ENCODE measurements around the gene PRSS56.
"Not testable (repeated sequence)": the region's sequence is repeated elsewhere in the genome, so short reads cannot be mapped to it uniquely, and the experiment has no call there.

DNA sequence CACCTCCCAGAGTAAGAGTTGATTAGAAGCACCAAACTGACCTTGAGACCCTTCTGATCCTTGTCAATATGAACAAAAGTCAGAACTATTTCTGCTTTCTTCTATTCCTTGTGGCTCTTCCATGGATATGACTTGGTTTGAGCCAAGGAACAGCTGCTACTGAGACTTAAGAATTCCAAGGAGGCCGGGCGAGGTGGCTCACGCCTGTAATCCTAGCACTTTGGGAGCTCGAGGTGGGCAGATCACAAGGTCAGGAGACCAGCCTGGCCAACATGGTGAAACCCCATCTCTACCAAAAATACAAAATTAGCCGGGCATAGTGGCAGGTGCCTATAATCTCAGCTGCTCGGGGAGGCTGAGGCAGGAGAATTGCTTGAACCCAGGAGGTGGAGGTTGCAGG lies 50.3 kb downstream of the PRSS56 start:
- TF ChIP-seq, protein P1, sequence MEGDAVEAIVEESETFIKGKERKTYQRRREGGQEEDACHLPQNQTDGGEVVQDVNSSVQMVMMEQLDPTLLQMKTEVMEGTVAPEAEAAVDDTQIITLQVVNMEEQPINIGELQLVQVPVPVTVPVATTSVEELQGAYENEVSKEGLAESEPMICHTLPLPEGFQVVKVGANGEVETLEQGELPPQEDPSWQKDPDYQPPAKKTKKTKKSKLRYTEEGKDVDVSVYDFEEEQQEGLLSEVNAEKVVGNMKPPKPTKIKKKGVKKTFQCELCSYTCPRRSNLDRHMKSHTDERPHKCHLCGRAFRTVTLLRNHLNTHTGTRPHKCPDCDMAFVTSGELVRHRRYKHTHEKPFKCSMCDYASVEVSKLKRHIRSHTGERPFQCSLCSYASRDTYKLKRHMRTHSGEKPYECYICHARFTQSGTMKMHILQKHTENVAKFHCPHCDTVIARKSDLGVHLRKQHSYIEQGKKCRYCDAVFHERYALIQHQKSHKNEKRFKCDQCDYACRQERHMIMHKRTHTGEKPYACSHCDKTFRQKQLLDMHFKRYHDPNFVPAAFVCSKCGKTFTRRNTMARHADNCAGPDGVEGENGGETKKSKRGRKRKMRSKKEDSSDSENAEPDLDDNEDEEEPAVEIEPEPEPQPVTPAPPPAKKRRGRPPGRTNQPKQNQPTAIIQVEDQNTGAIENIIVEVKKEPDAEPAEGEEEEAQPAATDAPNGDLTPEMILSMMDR (IDR thresholded peaks at IDR 0.05) = not testable (repeated sequence)
- not testable (repeated sequence) for TF ChIP-seq ZFX (IDR thresholded peaks at IDR 0.05; ENCODE audit: borderline replicate concordance)
